Measurements from ENCODE around the gene GRB14. TPM values are rescaled to one million over a fixed set of nuclear protein-coding genes. Genes with fewer than 3 reads are reported as not detected.

Gene GRB14
- total RNA-seq, 2 experiments from 2014 or later, result not detected

DNA sequence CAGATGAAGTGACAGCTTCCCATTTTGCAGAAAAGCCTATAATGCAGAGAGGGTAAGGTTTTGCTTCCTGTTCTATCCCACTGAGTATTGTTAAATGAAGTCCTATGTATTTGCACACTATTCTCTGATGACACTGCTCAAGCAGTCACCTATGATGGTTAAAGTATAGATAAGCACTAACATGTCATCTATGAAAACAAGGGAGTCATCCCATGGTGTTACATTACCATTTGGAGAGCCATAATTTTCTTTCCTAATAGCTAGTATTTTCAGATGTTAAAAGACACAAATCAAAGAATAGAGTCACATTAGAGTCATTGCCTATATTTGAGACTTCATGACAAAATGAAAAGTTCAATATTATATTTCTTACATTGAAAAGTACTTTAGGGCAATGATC, 42.8 kb upstream of the GRB14 start:
- intact Hi-C loops (cut with micrococcal nuclease; ENCODE audit: unreplicated experiment), result no loop called here
- Histone ChIP-seq H3K4me3 (ENCODE audit: low read depth, low read length, poor library complexity, severe bottlenecking) (no peak overlapping the region), H3K27ac (ENCODE audit: low read depth, low read length, poor library complexity, severe bottlenecking) (no peak overlapping the region)

GRCh38 chr2:164662868-164663631, 41.8 kb upstream of the GRB14 start:
- TF ChIP-seq CTCF (conservative IDR thresholded peaks at IDR 0.05; ENCODE audit: low read length) (no peak), EZH2phosphoT487 (IDR thresholded peaks at IDR 0.05; ENCODE audit: borderline replicate concordance, low read depth, low read length) (no peak)
- no TSS peak for BruUV-seq (replicated peaks)
- Histone ChIP-seq H3K9me3 (ENCODE audit: low read length) (no peaks in the 10 kb centered on the region), H3K27ac (ENCODE audit: low read depth, low read length, poor library complexity, severe bottlenecking) (no peak overlapping the region), H3K4me2 (ENCODE audit: low read length) (no peak overlapping the region), H4K20me1 (ENCODE audit: insufficient read depth, low read length) (no peaks in the 10 kb centered on the region), H3K79me2 (ENCODE audit: insufficient read depth, low read depth, low read length) (no peaks in the 10 kb centered on the region), H3K9me2 (ENCODE audit: insufficient read depth, low read length) (no peaks in the 10 kb centered on the region), H3K4me3 (ENCODE audit: low read depth, low read length, poor library complexity, severe bottlenecking) (no peak overlapping the region), H3K36me3 (ENCODE audit: insufficient read depth, low read length) (no peaks in the 10 kb centered on the region), H3K4me1 (ENCODE audit: insufficient read depth, low read length, poor library complexity, severe bottlenecking) (no peaks in the 10 kb centered on the region), H2AFZ (ENCODE audit: low read length) (no peak overlapping the region)
- ChIA-PET CTCF (ENCODE audit: unreplicated experiment) (interaction anchor here (1.2 kb wide), 1 partner anchor 10 kb away, joined by 3 read pairs; no protein-coding TSS in a partner anchor), POLR2A (interaction anchor here (0.6 kb wide), 1 partner anchor 267 kb away, joined by 3 read pairs; no protein-coding TSS in a partner anchor)
- no peak for DNase-seq (ENCODE audit: low spot score)
- intact Hi-C loops (cut with micrococcal nuclease; ENCODE audit: unreplicated experiment), result no loop called here

More for the DNA sequence above, 42.8 kb upstream of the GRB14 start:
- Histone ChIP-seq H3K36me3 (ENCODE audit: insufficient read depth, low read length) (no peaks in the 10 kb centered on the region), H3K79me2 (ENCODE audit: insufficient read depth, low read depth, low read length) (no peaks in the 10 kb centered on the region), H3K9me2 (ENCODE audit: insufficient read depth, low read length) (no peaks in the 10 kb centered on the region), H3K4me2 (ENCODE audit: low read length) (no peak overlapping the region), H3K4me1 (ENCODE audit: insufficient read depth, low read length, poor library complexity, severe bottlenecking) (no peaks in the 10 kb centered on the region), H2AFZ (ENCODE audit: low read length) (no peak overlapping the region), H4K20me1 (ENCODE audit: insufficient read depth, low read length) (no peaks in the 10 kb centered on the region), H3K9me3 (ENCODE audit: low read length) (no peaks in the 10 kb centered on the region)
- ChIA-PET CTCF (ENCODE audit: unreplicated experiment) (interaction anchor here (1.2 kb wide), 1 partner anchor 9 kb away, joined by 3 read pairs; no protein-coding TSS in a partner anchor), POLR2A (interaction anchor here (0.7 kb wide), 1 partner anchor 122 kb away, joined by 3 read pairs; no protein-coding TSS in a partner anchor)
- BruUV-seq (replicated peaks), result no TSS peak
- TF ChIP-seq CTCF (conservative IDR thresholded peaks at IDR 0.05; ENCODE audit: low read length) (no peak), EZH2phosphoT487 (IDR thresholded peaks at IDR 0.05; ENCODE audit: borderline replicate concordance, low read depth, low read length) (no peak)
- no peak for DNase-seq (ENCODE audit: low spot score)

DNA sequence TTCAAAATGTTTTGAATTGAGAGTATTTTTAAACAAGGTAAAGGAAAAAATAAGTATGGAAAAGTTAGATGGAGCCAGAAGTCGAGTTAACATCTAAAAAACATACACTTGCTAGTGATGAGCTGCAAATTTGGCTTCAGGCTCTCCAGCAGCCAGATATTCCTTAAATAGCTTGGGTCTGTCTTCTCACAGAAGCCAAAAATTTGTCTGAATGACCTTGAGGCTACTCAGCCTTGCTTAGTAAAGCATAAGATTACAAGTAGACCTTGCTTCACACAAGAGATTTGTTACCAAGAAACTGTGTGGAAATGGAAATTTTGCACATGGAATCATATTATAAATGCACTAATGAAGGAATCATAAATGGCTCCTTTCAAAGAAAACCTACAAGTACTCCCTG, 40.8 kb upstream of the GRB14 start:
- no peak overlapping the region for H3K4me2 ChIP-seq (ENCODE audit: low read length)
- no peaks in the 10 kb centered on the region for H3K9me2 ChIP-seq (ENCODE audit: insufficient read depth, low read length)
- TF ChIP-seq EZH2phosphoT487 (IDR thresholded peaks at IDR 0.05; ENCODE audit: borderline replicate concordance, low read depth, low read length) (no peak), CTCF (conservative IDR thresholded peaks at IDR 0.05; ENCODE audit: low read length) (no peak)
- no TSS peak for BruUV-seq (replicated peaks)
- no peak for DNase-seq (ENCODE audit: low spot score)
- H3K4me3 ChIP-seq (ENCODE audit: low read depth, low read length, poor library complexity, severe bottlenecking), result no peak overlapping the region
- intact Hi-C loops (cut with micrococcal nuclease; ENCODE audit: unreplicated experiment), result no loop called here
- CTCF ChIA-PET (ENCODE audit: unreplicated experiment), result no interaction called here
- H3K79me2 ChIP-seq (ENCODE audit: insufficient read depth, low read depth, low read length), result no peaks in the 10 kb centered on the region
- no peaks in the 10 kb centered on the region for H3K4me1 ChIP-seq (ENCODE audit: insufficient read depth, low read length, poor library complexity, severe bottlenecking)
- POLR2A ChIA-PET, result interaction anchor here (0.9 kb wide), 1 partner anchor 9 kb away, joined by 3 read pairs; no protein-coding TSS in a partner anchor
- H2AFZ ChIP-seq (ENCODE audit: low read length), result no peak overlapping the region
- H3K9me3 ChIP-seq (ENCODE audit: low read length), result no peaks in the 10 kb centered on the region
- H3K27ac ChIP-seq (ENCODE audit: low read depth, low read length, poor library complexity, severe bottlenecking), result no peak overlapping the region
- no peaks in the 10 kb centered on the region for H4K20me1 ChIP-seq (ENCODE audit: insufficient read depth, low read length)
- no peaks in the 10 kb centered on the region for H3K36me3 ChIP-seq (ENCODE audit: insufficient read depth, low read length)
